Measurements from ENCODE around the gene RAB10.

- TF ChIP-seq PRDM10 (CRISPR knock-in tag; IDR thresholded peaks at IDR 0.05; ENCODE audit: low read depth) (no peak), HCFC1 (IDR thresholded peaks at IDR 0.05; ENCODE audit: low read depth, low read length) (no peak), SIN3A (IDR thresholded peaks at IDR 0.05; ENCODE audit: borderline replicate concordance, low read depth, low read length) (no peak), HIVEP1 (CRISPR knock-in tag; IDR thresholded peaks at IDR 0.05) (no peak), SMAD1 (CRISPR knock-in tag; IDR thresholded peaks at IDR 0.05; ENCODE audit: borderline replicate concordance, low read depth) (no peak), YY1 (IDR thresholded peaks at IDR 0.05; ENCODE audit: insufficient read depth, insufficient replicate concordance, low read depth, low read length) (no peak), ZBTB33 (CRISPR knock-in tag; IDR thresholded peaks at IDR 0.05) (no peak), BHLHE40 (IDR thresholded peaks at IDR 0.05; ENCODE audit: low read length) (no peak), ZHX2 (IDR thresholded peaks at IDR 0.05; ENCODE audit: low read depth) (no peak), ZHX2 (CRISPR knock-in tag; IDR thresholded peaks at IDR 0.05; ENCODE audit: borderline replicate concordance) (no peak), POLR2A (IDR thresholded peaks at IDR 0.05; ENCODE audit: insufficient read depth in 1 of 2, low read depth in 2 of 2, low read length in 2 of 2) (no peak), REL (CRISPR knock-in tag; conservative IDR thresholded peaks at IDR 0.05) (no peak), RAD21 (CRISPR knock-in tag; IDR thresholded peaks at IDR 0.05) (no peak)
Observed at GRCh38 chr2:26049641-26050040, 15.8 kb downstream of the RAB10 start.

Data from HepG2 (cell line).